ENCODE results near the gene INPP5A.

DNA sequence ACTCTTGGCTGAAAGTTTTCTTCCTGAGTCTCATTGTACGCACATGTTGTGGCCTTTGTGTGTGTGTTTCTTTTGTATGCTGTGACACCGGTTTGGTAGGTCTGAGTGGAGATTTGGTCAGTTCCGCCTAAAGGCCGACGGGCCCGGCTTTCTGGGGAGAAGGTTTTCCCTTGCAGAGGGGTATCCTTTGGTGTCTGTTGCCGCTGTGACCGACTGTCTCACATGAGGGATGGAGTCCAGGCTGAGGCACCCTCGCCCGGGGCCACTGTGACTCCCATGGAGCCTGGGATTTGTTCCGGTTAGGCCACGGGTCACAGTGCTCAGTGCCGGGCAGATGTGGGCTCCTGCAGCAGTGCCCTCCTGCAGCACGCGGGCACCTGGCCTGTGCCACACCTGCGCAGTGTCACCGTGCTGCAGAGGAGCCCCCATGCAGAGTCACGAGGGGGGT is 19.4 kb downstream of the INPP5A start:
- TF ChIP-seq, protein P1, sequence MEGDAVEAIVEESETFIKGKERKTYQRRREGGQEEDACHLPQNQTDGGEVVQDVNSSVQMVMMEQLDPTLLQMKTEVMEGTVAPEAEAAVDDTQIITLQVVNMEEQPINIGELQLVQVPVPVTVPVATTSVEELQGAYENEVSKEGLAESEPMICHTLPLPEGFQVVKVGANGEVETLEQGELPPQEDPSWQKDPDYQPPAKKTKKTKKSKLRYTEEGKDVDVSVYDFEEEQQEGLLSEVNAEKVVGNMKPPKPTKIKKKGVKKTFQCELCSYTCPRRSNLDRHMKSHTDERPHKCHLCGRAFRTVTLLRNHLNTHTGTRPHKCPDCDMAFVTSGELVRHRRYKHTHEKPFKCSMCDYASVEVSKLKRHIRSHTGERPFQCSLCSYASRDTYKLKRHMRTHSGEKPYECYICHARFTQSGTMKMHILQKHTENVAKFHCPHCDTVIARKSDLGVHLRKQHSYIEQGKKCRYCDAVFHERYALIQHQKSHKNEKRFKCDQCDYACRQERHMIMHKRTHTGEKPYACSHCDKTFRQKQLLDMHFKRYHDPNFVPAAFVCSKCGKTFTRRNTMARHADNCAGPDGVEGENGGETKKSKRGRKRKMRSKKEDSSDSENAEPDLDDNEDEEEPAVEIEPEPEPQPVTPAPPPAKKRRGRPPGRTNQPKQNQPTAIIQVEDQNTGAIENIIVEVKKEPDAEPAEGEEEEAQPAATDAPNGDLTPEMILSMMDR (conservative IDR thresholded peaks at IDR 0.05; ENCODE audit: low read depth, low read length): no peak
- TF ChIP-seq EZH2phosphoT487 (IDR thresholded peaks at IDR 0.05; ENCODE audit: borderline replicate concordance, low read length): no peak

All from PC-3 (cell line).